B cell (primary cell): Measurements from ENCODE around the gene GORASP1.

Experiments
- CTCF ChIP-seq: fragments of 200-600 bp; IDR thresholded peaks from one replicate; pipeline ENCODE4 v1.8.0; 2022; ENCODE audit warnings: antibody characterized with exemption, mild to moderate bottlenecking
- EZH2 ChIP-seq: IDR thresholded peaks from 2 replicates; pipeline ENCODE4 v1.6.1; 2012; ENCODE audit warnings: borderline replicate concordance, low read depth, mild to moderate bottlenecking, moderate library complexity, low read length; ENCODE audit not compliant: insufficient read depth, poor library complexity, severe bottlenecking

GRCh38 chr3:39121621-39122020, 14.2 kb upstream of the GORASP1 start:
- no peak for TF ChIP-seq CTCF
- no peak for TF ChIP-seq EZH2
